ENCODE data around the gene UGT2B15.

Gene UGT2B15

GRCh38 chr4:68597482-68597881 lies 73.0 kb downstream of the UGT2B15 start:
- Histone ChIP-seq H3K18ac (ENCODE audit: low read depth in 1 of 2, low read length in 2 of 2) (no peak overlapping the region), H3K79me1 (replicated peaks; ENCODE audit: low read length, poor library complexity, severe bottlenecking) (no peaks in the 10 kb centered on the region)
- 91% methylated on average over 2 of the region's 2 CpGs for WGBS

More at GRCh38 chr4:68597482-68597881, 73.0 kb downstream of the UGT2B15 start:
- no peak overlapping the region for H3K23ac ChIP-seq (ENCODE audit: low read length in 2 of 2)
- no peaks in the 10 kb centered on the region for H3K9me3 ChIP-seq (ENCODE audit: control insufficient read depth, low read length)
- DNase-seq = no peak
- no peak overlapping the region for H3K4me3 ChIP-seq (ENCODE audit: insufficient read depth in 1 of 2, low read depth in 1 of 2, low read length in 2 of 2)
- H3K4me2 ChIP-seq (ENCODE audit: low read length, poor library complexity, severe bottlenecking) = no peak overlapping the region
- no peaks in the 10 kb centered on the region for H3K4me1 ChIP-seq (ENCODE audit: control insufficient read depth, insufficient read depth, low read depth, low read length)
- H2AFZ ChIP-seq (ENCODE audit: low read depth, low read length) = no peak overlapping the region
- no peak overlapping the region for H4K91ac ChIP-seq (ENCODE audit: low read length)
- no peak overlapping the region for H3K9ac ChIP-seq (ENCODE audit: low read length)
- no peaks in the 10 kb centered on the region for H3K36me3 ChIP-seq (ENCODE audit: control insufficient read depth in 1 of 2, insufficient read depth in 2 of 2, low read depth in 1 of 2, low read length in 2 of 2)
- H2BK120ac ChIP-seq (ENCODE audit: low read depth, low read length) = no peak overlapping the region
- no peak overlapping the region for H2BK12ac ChIP-seq (ENCODE audit: low read length in 2 of 2)
- no peaks in the 10 kb centered on the region for H3K27me3 ChIP-seq (ENCODE audit: control insufficient read depth in 1 of 2, insufficient read depth in 1 of 2, low read length in 2 of 2)
- H3K14ac ChIP-seq (ENCODE audit: low read length in 2 of 2) = no peak overlapping the region
- no peak overlapping the region for H2BK15ac ChIP-seq (ENCODE audit: low read depth, poor library complexity, severe bottlenecking)
- no peak overlapping the region for H2BK5ac ChIP-seq (ENCODE audit: low read depth, low read length, poor library complexity, severe bottlenecking)
- H2AK5ac ChIP-seq (ENCODE audit: low read length, severe bottlenecking) = no peak overlapping the region
- no peak overlapping the region for H3K27ac ChIP-seq (ENCODE audit: low read length, poor library complexity, severe bottlenecking)
- H3K4ac ChIP-seq (ENCODE audit: low read depth in 1 of 2, low read length in 2 of 2) = no peak overlapping the region
- no peak overlapping the region for H4K8ac ChIP-seq (ENCODE audit: low read length)
